ENCODE results near the gene CACNA1D. TPM values are rescaled to one million over a fixed set of nuclear protein-coding genes. Genes with fewer than 3 reads are reported as not detected.

Gene CACNA1D
- total and polyA plus RNA-seq, 9 of the 15 experiments (the other 6 are each of a cell fraction or from before 2014, with no cell fraction given) = 0.29 TPM; not detected in 8

DNA sequence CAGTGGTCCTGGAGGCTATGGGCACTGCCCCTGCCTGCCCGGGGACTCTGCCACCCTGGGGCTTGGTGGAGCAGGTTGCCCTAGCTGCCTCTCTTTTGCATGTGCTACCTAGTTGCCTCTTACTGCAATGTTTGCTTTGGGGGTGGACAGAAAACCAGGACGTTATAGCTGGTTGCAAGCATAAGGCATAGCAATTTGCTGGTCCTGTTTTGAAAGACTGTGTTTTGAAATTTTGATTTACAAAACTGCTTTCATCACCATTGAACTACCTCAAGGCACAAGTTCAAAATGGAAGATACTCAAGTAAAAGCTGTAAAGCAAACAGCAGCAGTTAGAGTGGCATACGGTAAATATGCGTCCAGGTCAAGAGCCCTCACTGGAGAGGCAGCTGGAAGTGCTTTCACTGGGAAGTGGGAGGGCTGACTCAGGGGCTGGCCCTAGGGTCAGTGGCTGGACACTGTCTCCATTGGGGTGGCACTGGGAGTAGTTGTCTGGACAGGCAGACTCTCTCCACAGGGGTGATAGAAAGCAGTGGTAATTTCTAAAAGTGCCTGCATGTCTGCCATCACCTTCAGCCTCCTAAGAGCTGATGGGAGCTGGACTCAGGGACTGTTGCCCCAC, 213.7 kb downstream of the CACNA1D start (continued):
- TF ChIP-seq, protein P1, sequence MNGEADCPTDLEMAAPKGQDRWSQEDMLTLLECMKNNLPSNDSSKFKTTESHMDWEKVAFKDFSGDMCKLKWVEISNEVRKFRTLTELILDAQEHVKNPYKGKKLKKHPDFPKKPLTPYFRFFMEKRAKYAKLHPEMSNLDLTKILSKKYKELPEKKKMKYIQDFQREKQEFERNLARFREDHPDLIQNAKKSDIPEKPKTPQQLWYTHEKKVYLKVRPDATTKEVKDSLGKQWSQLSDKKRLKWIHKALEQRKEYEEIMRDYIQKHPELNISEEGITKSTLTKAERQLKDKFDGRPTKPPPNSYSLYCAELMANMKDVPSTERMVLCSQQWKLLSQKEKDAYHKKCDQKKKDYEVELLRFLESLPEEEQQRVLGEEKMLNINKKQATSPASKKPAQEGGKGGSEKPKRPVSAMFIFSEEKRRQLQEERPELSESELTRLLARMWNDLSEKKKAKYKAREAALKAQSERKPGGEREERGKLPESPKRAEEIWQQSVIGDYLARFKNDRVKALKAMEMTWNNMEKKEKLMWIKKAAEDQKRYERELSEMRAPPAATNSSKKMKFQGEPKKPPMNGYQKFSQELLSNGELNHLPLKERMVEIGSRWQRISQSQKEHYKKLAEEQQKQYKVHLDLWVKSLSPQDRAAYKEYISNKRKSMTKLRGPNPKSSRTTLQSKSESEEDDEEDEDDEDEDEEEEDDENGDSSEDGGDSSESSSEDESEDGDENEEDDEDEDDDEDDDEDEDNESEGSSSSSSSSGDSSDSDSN (IDR thresholded peaks at IDR 0.05; ENCODE audit: borderline replicate concordance in 1 of 2, low read depth in 2 of 2, low read length in 2 of 2) = no peak
- TF ChIP-seq LARP7 (IDR thresholded peaks at IDR 0.05) (no peak), HDAC8 (tag; IDR thresholded peaks at IDR 0.05) (no peak), NCOR1 (IDR thresholded peaks at IDR 0.05) (no peak), ZNF57 (CRISPR knock-in tag; IDR thresholded peaks at IDR 0.05) (no peak), NEUROD1 (IDR thresholded peaks at IDR 0.05; ENCODE audit: borderline replicate concordance, low read depth, low read length, partially characterized antibody) (no peak), CREBBP (IDR thresholded peaks at IDR 0.05; ENCODE audit: low read depth, low read length) (no peak), ZNF224 (CRISPR knock-in tag; IDR thresholded peaks at IDR 0.05) (no peak)
- TF ChIP-seq, protein P2, sequence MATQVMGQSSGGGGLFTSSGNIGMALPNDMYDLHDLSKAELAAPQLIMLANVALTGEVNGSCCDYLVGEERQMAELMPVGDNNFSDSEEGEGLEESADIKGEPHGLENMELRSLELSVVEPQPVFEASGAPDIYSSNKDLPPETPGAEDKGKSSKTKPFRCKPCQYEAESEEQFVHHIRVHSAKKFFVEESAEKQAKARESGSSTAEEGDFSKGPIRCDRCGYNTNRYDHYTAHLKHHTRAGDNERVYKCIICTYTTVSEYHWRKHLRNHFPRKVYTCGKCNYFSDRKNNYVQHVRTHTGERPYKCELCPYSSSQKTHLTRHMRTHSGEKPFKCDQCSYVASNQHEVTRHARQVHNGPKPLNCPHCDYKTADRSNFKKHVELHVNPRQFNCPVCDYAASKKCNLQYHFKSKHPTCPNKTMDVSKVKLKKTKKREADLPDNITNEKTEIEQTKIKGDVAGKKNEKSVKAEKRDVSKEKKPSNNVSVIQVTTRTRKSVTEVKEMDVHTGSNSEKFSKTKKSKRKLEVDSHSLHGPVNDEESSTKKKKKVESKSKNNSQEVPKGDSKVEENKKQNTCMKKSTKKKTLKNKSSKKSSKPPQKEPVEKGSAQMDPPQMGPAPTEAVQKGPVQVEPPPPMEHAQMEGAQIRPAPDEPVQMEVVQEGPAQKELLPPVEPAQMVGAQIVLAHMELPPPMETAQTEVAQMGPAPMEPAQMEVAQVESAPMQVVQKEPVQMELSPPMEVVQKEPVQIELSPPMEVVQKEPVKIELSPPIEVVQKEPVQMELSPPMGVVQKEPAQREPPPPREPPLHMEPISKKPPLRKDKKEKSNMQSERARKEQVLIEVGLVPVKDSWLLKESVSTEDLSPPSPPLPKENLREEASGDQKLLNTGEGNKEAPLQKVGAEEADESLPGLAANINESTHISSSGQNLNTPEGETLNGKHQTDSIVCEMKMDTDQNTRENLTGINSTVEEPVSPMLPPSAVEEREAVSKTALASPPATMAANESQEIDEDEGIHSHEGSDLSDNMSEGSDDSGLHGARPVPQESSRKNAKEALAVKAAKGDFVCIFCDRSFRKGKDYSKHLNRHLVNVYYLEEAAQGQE (IDR thresholded peaks at IDR 0.05; ENCODE audit: borderline replicate concordance) = no peak
- TF ChIP-seq, protein P2 (CRISPR knock-in tag; IDR thresholded peaks at IDR 0.05; ENCODE audit: low read depth) = no peak

All from K562 (cell line).